HG02938 (cell line): ENCODE results near the gene ABCC8.

Experiments used
- ATAC-seq: cut with Tn5 transposase; IDR thresholded peaks from one replicate; pipeline ENCODE4 v1.9.1; 2021; ENCODE audit warnings: mild to moderate bottlenecking, moderate library complexity; ENCODE audit not compliant: unreplicated experiment

The ABCC8 gene

GRCh38 chr11:17473071-17473744 is 3.4 kb downstream of the ABCC8 start:
- no peak for ATAC-seq

GRCh38 chr11:17472467-17472866 is 4.2 kb downstream of the ABCC8 start:
- no peak for ATAC-seq

GRCh38 chr11:17471501-17471900 is 5.1 kb downstream of the ABCC8 start:
- no peak for ATAC-seq

GRCh38 chr11:17469998-17470397 is 6.6 kb downstream of the ABCC8 start:
- ATAC-seq = no peak

GRCh38 chr11:17468122-17468521 is 8.5 kb downstream of the ABCC8 start:
- no peak for ATAC-seq

GRCh38 chr11:17463546-17464174 is 13.0 kb downstream of the ABCC8 start:
- no peak for ATAC-seq

- ATAC-seq = no peak
These were observed 13.7 kb downstream of the ABCC8 start for GRCh38 chr11:17462940-17463339.

GRCh38 chr11:17460406-17460805 is 16.2 kb downstream of the ABCC8 start:
- ATAC-seq = no peak

- ATAC-seq = no peak
These were observed 17.3 kb downstream of the ABCC8 start for GRCh38 chr11:17459236-17459896.

GRCh38 chr11:17458268-17458667 is 18.4 kb downstream of the ABCC8 start:
- no peak for ATAC-seq

- ATAC-seq = no peak
These were observed 19.1 kb downstream of the ABCC8 start for GRCh38 chr11:17457396-17458173.

- no peak for ATAC-seq
These were observed 24.0 kb downstream of the ABCC8 start for GRCh38 chr11:17452668-17453067.

- ATAC-seq = no peak
These were observed 27.5 kb downstream of the ABCC8 start for GRCh38 chr11:17449158-17449557.

GRCh38 chr11:17446482-17446881 is 30.2 kb downstream of the ABCC8 start:
- no peak for ATAC-seq

GRCh38 chr11:17445240-17445795 is 31.3 kb downstream of the ABCC8 start:
- no peak for ATAC-seq

GRCh38 chr11:17443926-17444690 is 32.5 kb downstream of the ABCC8 start:
- no peak for ATAC-seq

GRCh38 chr11:17443423-17443822 is 33.2 kb downstream of the ABCC8 start:
- ATAC-seq = no peak

- ATAC-seq = no peak
These were observed 33.6 kb downstream of the ABCC8 start for GRCh38 chr11:17443000-17443399.

- ATAC-seq = no peak
These were observed 37.3 kb downstream of the ABCC8 start for GRCh38 chr11:17439316-17439782.

- no peak for ATAC-seq
These were observed 39.3 kb downstream of the ABCC8 start for GRCh38 chr11:17437366-17437765.
